Heart right ventricle (tissue), 16 donors: ENCODE results near the gene RILPL1. TPM values are rescaled to one million over a fixed set of nuclear protein-coding genes. Genes with fewer than 3 reads are reported as not detected.
A peak's percentile ranks its signal among the peaks of the same experiment; 100 is the strongest.
"Not testable (repeated sequence)": the region's sequence is repeated elsewhere in the genome, so short reads cannot be mapped to it uniquely, and the experiment has no call there.

Source experiments
- ATAC-seq, 8 donors: fragments of 200-7000 bp; cut with Tn5 transposase; one replicate each; pipeline ENCODE4 v1.9.1; 2020; ENCODE audit warnings: mild to moderate bottlenecking in 8 of 8, moderate library complexity in 8 of 8, moderate number of reproducible peaks in 1 of 8
- DNase-seq, 2 donors: peaks; one replicate each; pipeline ENCODE4 v3.0.0-alpha.2; 2020
- H3K27ac ChIP-seq, 10 donors: fragments of 200-600 bp; sonication (generic) in 2 of 10; one replicate each; pipeline versions ENCODE4 v1.5.0 to v1.8.0; 2020 to 2022; ENCODE audit warnings: mild to moderate bottlenecking in 3 of 10
- H3K27me3 ChIP-seq, 7 donors: fragments of 200-600 bp; one replicate each; pipeline ENCODE4 v1.8.0; 2021 to 2022; ENCODE audit warnings: mild to moderate bottlenecking in 2 of 7
- H3K36me3 ChIP-seq, 9 donors: fragments of 200-600 bp; sonication (generic) in 1 of 9; one replicate each; pipeline versions ENCODE4 v1.5.0 to v1.8.0; 2020 to 2022; ENCODE audit warnings: mild to moderate bottlenecking in 2 of 9
- H3K4me1 ChIP-seq, 9 donors: fragments of 200-600 bp; sonication (generic) in 1 of 9; one replicate each; pipeline versions ENCODE4 v1.5.0 to v1.8.0; 2020 to 2022; ENCODE audit warnings: mild to moderate bottlenecking in 4 of 9
- H3K4me3 ChIP-seq, 10 donors: fragments of 200-600 bp; sonication (generic) in 2 of 10; one replicate each; pipeline versions ENCODE4 v1.5.0 to v1.8.0; 2020 to 2022; ENCODE audit warnings: mild to moderate bottlenecking in 7 of 10, moderate library complexity in 2 of 10
- H3K9me3 ChIP-seq, 11 donors: fragments of 200-600 bp in 10 of 11; sonication (generic) in 2 of 11; one replicate each; pipeline versions ENCODE4 v1.5.0 to v1.8.0; 2013 to 2022; ENCODE audit warnings: mild to moderate bottlenecking in 2 of 11, control low read depth in 1 of 11, moderate library complexity in 1 of 11
- CTCF ChIP-seq, 9 donors: fragments of 200-600 bp; sonication (generic) in 2 of 9; IDR thresholded peaks; one replicate each; pipeline versions ENCODE4 v1.5.0 to v1.8.0; 2021 to 2022; ENCODE audit warnings: antibody characterized with exemption in 9 of 9, mild to moderate bottlenecking in 5 of 9, moderate library complexity in 1 of 9
- WGBS, 2 donors: extraction: QIAGEN DNeasy Blood & Tissue Kit; methylation state at CpG; one replicate each; pipeline ENCODE4 v1.1.7; 2013; ENCODE audit warnings: inconsistent platforms in 1 of 2; 5-methylcytosine and 5-hydroxymethylcytosine counted together
- intact Hi-C, 10 donors: fragments of 100-400 bp; cut with DNase I; formaldehyde crosslinking; loops; one replicate each; pipeline versions ENCODE4 v1.11.1 to v1.14.2; 2022
- polyA plus RNA-seq, 2 donors: library from polyadenylated mRNA; stranded (reverse); fragments of 200-250 nt; gene quantifications; one replicate each; pipeline ENCODE4 v1.2.3, GENCODE V29; 2013
- total RNA-seq, 10 donors: library from RNA; stranded (reverse); fragmentation: NEBNext Ultra II Directional in 3 of 10; extraction: Animal tissue kit (Norgen Biotek cat#: 25700) in 3 of 10; gene quantifications; one replicate each; pipeline versions ENCODE4 v1.2.1 to v1.2.4, GENCODE V29; 2021 to 2023
- donor health status: Arrhythmogenic right ventricular cardiomyopathy.
- donor health status: ischemic (EF 13 %, LVEDD 7.1; RV severe dilation, severe dysfunction).
- donor health status: healthy with polysubstance abuse.
- donor health status: DM: no; HTN: yes; CAD: no.
- donor health status: DM: no; HTN: no; CAD: no.
- donor health status: ischemic (EF 25% LVEDD 6.9; RV normal size, moderate dysfunction).
- donor health status: ischemic (EF 25% LVEDD 5.7; RV mildly dilated, moderate dysfunction).
- donor health status: healthy.
- donor health status: DM: yes; HTN: yes; CAD: no.
- donor health status: Ischemic cardiomyopathy.
- donor health status: ischemic (EF 35%, LVEDD 5.7; RV mildly dilated, moderate dysfunction).
- donor health status: nonischemic (EF 11% LVEDD 7.7; RV severe dilation, severe dysfunction).
- donor health status: DM: yes; HTN: yes; CAD: no.
- donor health status: PGD.
- donor health status: ischemic (EF 29% LVEDD 5.4; RV normal size, mild dysfunction).
- donor health status: nonischemic (EF 23%, LVEDD 6.1; RV moderate dilation, normal function).

RILPL1 gene
- total and polyA plus RNA-seq, 12 donors, result 71.4 to 132 (median 86.6) TPM

- H3K4me3 ChIP-seq, result peak overlapping the region in 6 of 10 donors; percentile 4 to 89 (median 48)
- WGBS, 2 donors, result 95 to 97% methylated on average over 6 of the region's 6 CpGs
- TF ChIP-seq CTCF (IDR thresholded peaks at IDR 0.05), result no peak
- no peak for ATAC-seq
- intact Hi-C loops, result loop anchor here in 2 of 10 donors (5.0 kb wide), 2 partner anchors 41 to 46 kb away; no protein-coding TSS in a partner anchor
- H3K4me1 ChIP-seq, result peaks cover 0 to 56% (median 37%) of the 10 kb centered on the region in 9 donors
- H3K27ac ChIP-seq, result peak overlapping the region in 3 of 10 donors; percentile 50 to 98 (median 54)
- peaks cover 0 to 32% (median 8%) of the 10 kb centered on the region in 9 donors for H3K36me3 ChIP-seq
- H3K9me3 ChIP-seq, result no peaks in the 10 kb centered on the region
- no peaks in the 10 kb centered on the region for H3K27me3 ChIP-seq
- no peak for DNase-seq
These were observed 99.9 kb downstream of the RILPL1 start for GRCh38 chr12:123433615-123434014.

GRCh38 chr12:123431951-123432817 is 101.3 kb downstream of the RILPL1 start:
- H3K27me3 ChIP-seq, H3K9me3 ChIP-seq, DNase-seq, ATAC-seq: not testable (repeated sequence)
- intact Hi-C loops, result loop anchor here in 2 of 10 donors (5.0 kb wide), 2 partner anchors 40 to 45 kb away; no protein-coding TSS in a partner anchor
- peak overlapping the region in 4 of 10 donors; percentile 15 to 98 (median 52) for H3K27ac ChIP-seq
- H3K36me3 ChIP-seq, result peaks cover 0 to 46% (median 22%) of the 10 kb centered on the region in 9 donors
- 75% methylated on average over 15 of the region's 15 CpGs for WGBS, 2 donors
- H3K4me1 ChIP-seq, result peaks cover 0 to 55% (median 37%) of the 10 kb centered on the region in 9 donors
- H3K4me3 ChIP-seq, result peak overlapping the region in 5 of 10 donors; percentile 4 to 89 (median 25)

DNA sequence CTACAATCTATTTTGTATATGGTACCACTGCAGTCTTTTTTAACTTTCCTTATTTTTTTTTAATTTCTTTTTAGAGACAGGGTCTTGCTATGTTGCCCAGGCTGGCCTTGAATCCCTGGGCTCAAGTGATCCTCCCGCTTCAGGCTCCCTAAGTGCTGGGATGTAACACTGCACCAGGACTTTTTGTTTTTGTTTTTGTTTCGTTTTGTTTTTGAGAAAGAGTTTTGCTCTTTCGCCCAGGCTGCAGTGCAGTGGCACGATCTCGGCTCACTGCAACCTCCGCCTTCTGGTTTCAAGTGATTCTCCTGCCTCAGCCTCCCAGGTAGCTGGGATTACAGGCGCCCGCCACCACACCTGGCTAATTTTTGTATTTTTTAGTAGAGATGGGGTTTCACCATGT is 104.4 kb downstream of the RILPL1 start:
- H3K36me3 ChIP-seq, result peaks cover 0 to 69% (median 27%) of the 10 kb centered on the region in 9 donors
- H3K27ac ChIP-seq, intact Hi-C loops, ATAC-seq, DNase-seq, H3K9me3 ChIP-seq, H3K4me3 ChIP-seq, H3K27me3 ChIP-seq: not testable (repeated sequence)
- peaks cover 0 to 30% (median 18%) of the 10 kb centered on the region in 9 donors for H3K4me1 ChIP-seq
- WGBS, 2 donors, result 98 to 99% methylated on average over 8 of the region's 8 CpGs

- Histone ChIP-seq H3K27me3 (no peaks in the 10 kb centered on the region), H3K4me3 (no peak overlapping the region), H3K9me3 (no peaks in the 10 kb centered on the region), H3K27ac (no peak overlapping the region), H3K36me3 (peaks cover 0 to 72% (median 27%) of the 10 kb centered on the region in 9 donors), H3K4me1 (peaks cover 0 to 25% (median 13%) of the 10 kb centered on the region in 9 donors)
- no peak for ATAC-seq
- intact Hi-C loops, result no loop called here
- WGBS, 2 donors, result 89 to 98% methylated on average over 6 of the region's 6 CpGs
- DNase-seq, result no peak
- no peak for TF ChIP-seq CTCF (IDR thresholded peaks at IDR 0.05)
These were observed 104.9 kb downstream of the RILPL1 start for GRCh38 chr12:123428591-123428990.

- no peaks in the 10 kb centered on the region for H3K27me3 ChIP-seq
- H3K4me3 ChIP-seq, result no peak overlapping the region
- no peak for TF ChIP-seq CTCF (IDR thresholded peaks at IDR 0.05)
- H3K27ac ChIP-seq, result no peak overlapping the region
- peaks cover 0 to 11% (median 0%) of the 10 kb centered on the region in 9 donors for H3K4me1 ChIP-seq
- intact Hi-C loops, result no loop called here
- H3K9me3 ChIP-seq, result no peaks in the 10 kb centered on the region
- peaks cover 0 to 86% (median 27%) of the 10 kb centered on the region in 9 donors for H3K36me3 ChIP-seq
- WGBS, 2 donors, result 97% methylated on average over 8 of the region's 8 CpGs
- ATAC-seq (no peak), DNase-seq (no peak)
These were observed 106.3 kb downstream of the RILPL1 start for GRCh38 chr12:123427036-123427769.
